Upper lobe of right lung (tissue), 1 donor: ENCODE results near the gene LONRF2. TPM values are rescaled to one million over a fixed set of nuclear protein-coding genes. Genes with fewer than 3 reads are reported as not detected.

ENCODE experiments used
- ATAC-seq: fragments of 200-7000 bp; cut with Tn5 transposase; one replicate; pipeline ENCODE4 v1.9.1; 2020; ENCODE audit warnings: mild to moderate bottlenecking, moderate library complexity
- DNase-seq: peaks from one replicate; pipeline ENCODE4 v3.0.0-alpha.2; 2020
- H3K27ac ChIP-seq: fragments of 200-600 bp; one replicate; pipeline ENCODE4 v1.8.0; 2022
- H3K27me3 ChIP-seq: fragments of 200-600 bp; one replicate; pipeline ENCODE4 v1.8.0; 2022; ENCODE audit warnings: mild to moderate bottlenecking
- H3K36me3 ChIP-seq: fragments of 200-600 bp; one replicate; pipeline ENCODE4 v1.8.0; 2022
- H3K4me1 ChIP-seq: fragments of 200-600 bp; one replicate; pipeline ENCODE4 v1.8.0; 2022
- H3K4me3 ChIP-seq: fragments of 200-600 bp; one replicate; pipeline ENCODE4 v1.8.0; 2022; ENCODE audit warnings: mild to moderate bottlenecking
- H3K9me3 ChIP-seq: fragments of 200-600 bp; one replicate; pipeline ENCODE4 v1.8.0; 2022
- CTCF ChIP-seq: fragments of 200-600 bp; IDR thresholded peaks from one replicate; pipeline ENCODE4 v1.8.0; 2022; ENCODE audit warnings: antibody characterized with exemption
- intact Hi-C: fragments of 100-400 bp; cut with DNase I; formaldehyde crosslinking; loops from one replicate; pipeline ENCODE4 v1.11.0; 2022
- total RNA-seq: library from RNA; stranded (reverse); fragmentation: NEBNext Ultra II Directional; extraction: Animal tissue kit (Norgen Biotek cat#: 25700); gene quantifications from one replicate; pipeline ENCODE4 v1.2.1, GENCODE V29; 2021
- donor health status: DM: no; HTN: yes; CAD: no; lungs with severe emphysema.

The LONRF2 gene
- total RNA-seq, 1 donor from 2014 or later = 4.2 TPM

GRCh38 chr2:100245681-100246080 is 76.6 kb downstream of the LONRF2 start:
- Histone ChIP-seq H3K36me3 (no peaks in the 10 kb centered on the region), H3K27me3 (no peaks in the 10 kb centered on the region), H3K4me1 (peaks cover 11% of the 10 kb centered on the region), H3K27ac (no peak overlapping the region), H3K4me3 (no peak overlapping the region), H3K9me3 (no peaks in the 10 kb centered on the region)
- intact Hi-C loops = no loop called here
- no peak for TF ChIP-seq CTCF
- DNase-seq (no peak), ATAC-seq (no peak)

GRCh38 chr2:100244881-100245605 is 77.3 kb downstream of the LONRF2 start:
- intact Hi-C loops = no loop called here

GRCh38 chr2:100243631-100244030 is 78.7 kb downstream of the LONRF2 start:
- intact Hi-C loops = no loop called here
- no peak overlapping the region for H3K4me3 ChIP-seq
- no peak for TF ChIP-seq CTCF
- no peaks in the 10 kb centered on the region for H3K27me3 ChIP-seq
- no peak for DNase-seq
- ATAC-seq = no peak
- H3K4me1 ChIP-seq = peaks cover 11% of the 10 kb centered on the region
- H3K9me3 ChIP-seq = no peaks in the 10 kb centered on the region
- H3K27ac ChIP-seq = no peak overlapping the region
- no peaks in the 10 kb centered on the region for H3K36me3 ChIP-seq

More at GRCh38 chr2:100244881-100245605, 77.3 kb downstream of the LONRF2 start:
- Histone ChIP-seq H3K9me3 (no peaks in the 10 kb centered on the region), H3K27ac (no peak overlapping the region), H3K4me3 (no peak overlapping the region), H3K27me3 (no peaks in the 10 kb centered on the region), H3K4me1 (peaks cover 11% of the 10 kb centered on the region), H3K36me3 (no peaks in the 10 kb centered on the region)
- DNase-seq = no peak
- TF ChIP-seq CTCF = no peak
- peak; percentile 35 for ATAC-seq

GRCh38 chr2:100242891-100243619 is 79.2 kb downstream of the LONRF2 start:
- Histone ChIP-seq H3K4me3 (no peak overlapping the region), H3K9me3 (no peaks in the 10 kb centered on the region), H3K36me3 (no peaks in the 10 kb centered on the region), H3K27ac (peak overlapping the region; percentile 42), H3K27me3 (no peaks in the 10 kb centered on the region), H3K4me1 (peaks cover 11% of the 10 kb centered on the region)
- peak; percentile 87 for DNase-seq
- peak; percentile 85 for ATAC-seq
- peak; percentile 77 for TF ChIP-seq CTCF
- intact Hi-C loops = no loop called here

- intact Hi-C loops = no loop called here
- peak; percentile 2 for ATAC-seq
- H3K9me3 ChIP-seq = no peaks in the 10 kb centered on the region
Measured at GRCh38 chr2:100242476-100242875, 79.8 kb downstream of the LONRF2 start.

More at GRCh38 chr2:100242476-100242875, 79.8 kb downstream of the LONRF2 start:
- Histone ChIP-seq H3K4me1 (peaks cover 11% of the 10 kb centered on the region), H3K36me3 (no peaks in the 10 kb centered on the region), H3K27ac (no peak overlapping the region), H3K4me3 (no peak overlapping the region), H3K27me3 (no peaks in the 10 kb centered on the region)
- no peak for DNase-seq
- no peak for TF ChIP-seq CTCF
